Measurements from ENCODE around the gene SURF4. TPM values are rescaled to one million over a fixed set of nuclear protein-coding genes. Genes with fewer than 3 reads are reported as not detected.
A peak's percentile ranks its signal among the peaks of the same experiment; 100 is the strongest.

Gene SURF4
- total and polyA plus RNA-seq, 2 donors from 2014 or later = 121 to 138 TPM

DNA sequence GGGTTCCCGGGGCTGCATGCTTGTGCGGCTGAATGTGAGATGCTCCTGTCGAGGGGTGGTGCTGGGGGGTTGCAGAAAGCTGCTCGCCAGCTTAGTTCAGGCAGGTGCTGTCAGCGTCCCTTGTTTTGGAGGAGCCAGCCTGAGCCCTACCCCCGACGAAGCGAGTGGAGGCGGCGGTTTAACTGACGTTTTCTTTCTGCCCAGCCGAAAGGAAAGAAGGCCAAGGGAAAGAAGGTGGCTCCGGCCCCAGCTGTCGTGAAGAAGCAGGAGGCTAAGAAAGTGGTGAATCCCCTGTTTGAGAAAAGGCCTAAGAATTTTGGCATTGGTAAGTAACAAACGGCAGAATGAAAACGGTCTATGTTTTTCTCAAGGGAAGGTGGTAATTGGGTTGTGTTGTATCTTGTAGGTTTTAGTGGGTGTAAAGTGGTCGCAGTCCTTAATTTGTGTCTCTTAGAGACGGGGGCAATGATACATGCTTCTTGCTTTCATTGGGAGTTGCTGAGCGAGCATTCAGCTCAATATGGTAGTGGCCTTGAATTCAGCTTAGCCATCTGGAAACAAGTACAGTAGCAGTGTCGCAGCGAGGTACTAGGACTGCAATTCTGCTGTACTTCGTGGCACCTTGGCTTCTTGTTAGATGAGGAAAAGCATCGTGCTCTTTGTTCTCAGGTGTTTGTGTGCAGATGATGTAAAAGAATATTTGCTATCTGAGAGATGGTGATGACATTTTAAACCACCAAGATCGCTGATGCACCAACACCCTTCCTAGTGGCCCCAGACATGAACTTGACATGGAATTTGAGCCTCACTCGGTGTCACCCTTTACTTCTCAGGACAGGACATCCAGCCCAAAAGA lies 26.9 kb downstream of the SURF4 start:
- peak overlapping the region; percentile 91 to 99 (median 92) for H3K9ac ChIP-seq (ENCODE audit: low read length in 3 of 3)
- H3K9me3 ChIP-seq (ENCODE audit: control insufficient read depth in 2 of 3, insufficient read depth in 1 of 3, low read length in 3 of 3) = no peaks in the 10 kb centered on the region
- peaks cover 4 to 19% (median 5%) of the 10 kb centered on the region in 3 donors for H3K4me1 ChIP-seq (ENCODE audit: control insufficient read depth in 2 of 3, insufficient read depth in 2 of 3, low read depth in 1 of 3, low read length in 3 of 3)
- DNase-seq = no peak
- H3K27me3 ChIP-seq (ENCODE audit: control insufficient read depth, insufficient read depth, low read length) = no peaks in the 10 kb centered on the region
- TF ChIP-seq, protein P1, sequence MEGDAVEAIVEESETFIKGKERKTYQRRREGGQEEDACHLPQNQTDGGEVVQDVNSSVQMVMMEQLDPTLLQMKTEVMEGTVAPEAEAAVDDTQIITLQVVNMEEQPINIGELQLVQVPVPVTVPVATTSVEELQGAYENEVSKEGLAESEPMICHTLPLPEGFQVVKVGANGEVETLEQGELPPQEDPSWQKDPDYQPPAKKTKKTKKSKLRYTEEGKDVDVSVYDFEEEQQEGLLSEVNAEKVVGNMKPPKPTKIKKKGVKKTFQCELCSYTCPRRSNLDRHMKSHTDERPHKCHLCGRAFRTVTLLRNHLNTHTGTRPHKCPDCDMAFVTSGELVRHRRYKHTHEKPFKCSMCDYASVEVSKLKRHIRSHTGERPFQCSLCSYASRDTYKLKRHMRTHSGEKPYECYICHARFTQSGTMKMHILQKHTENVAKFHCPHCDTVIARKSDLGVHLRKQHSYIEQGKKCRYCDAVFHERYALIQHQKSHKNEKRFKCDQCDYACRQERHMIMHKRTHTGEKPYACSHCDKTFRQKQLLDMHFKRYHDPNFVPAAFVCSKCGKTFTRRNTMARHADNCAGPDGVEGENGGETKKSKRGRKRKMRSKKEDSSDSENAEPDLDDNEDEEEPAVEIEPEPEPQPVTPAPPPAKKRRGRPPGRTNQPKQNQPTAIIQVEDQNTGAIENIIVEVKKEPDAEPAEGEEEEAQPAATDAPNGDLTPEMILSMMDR (IDR thresholded peaks at IDR 0.05; ENCODE audit: borderline replicate concordance, extremely low read depth, insufficient read depth) = no peak
- H3K27ac ChIP-seq (ENCODE audit: low read depth in 2 of 2, low read length in 2 of 2) = peak overlapping the region; percentile 84 to 96
- H3K36me3 ChIP-seq (ENCODE audit: control insufficient read depth in 2 of 3, insufficient read depth in 3 of 3, low read length in 3 of 3) = peaks cover 10 to 50% (median 29%) of the 10 kb centered on the region in 3 donors
- intact Hi-C loops (cut with DNase I) = no loop called here
- peak overlapping the region; percentile 76 to 99 (median 93) for H3K4me3 ChIP-seq (ENCODE audit: low read length in 3 of 3)
- no peak for FAIRE-seq

DNA sequence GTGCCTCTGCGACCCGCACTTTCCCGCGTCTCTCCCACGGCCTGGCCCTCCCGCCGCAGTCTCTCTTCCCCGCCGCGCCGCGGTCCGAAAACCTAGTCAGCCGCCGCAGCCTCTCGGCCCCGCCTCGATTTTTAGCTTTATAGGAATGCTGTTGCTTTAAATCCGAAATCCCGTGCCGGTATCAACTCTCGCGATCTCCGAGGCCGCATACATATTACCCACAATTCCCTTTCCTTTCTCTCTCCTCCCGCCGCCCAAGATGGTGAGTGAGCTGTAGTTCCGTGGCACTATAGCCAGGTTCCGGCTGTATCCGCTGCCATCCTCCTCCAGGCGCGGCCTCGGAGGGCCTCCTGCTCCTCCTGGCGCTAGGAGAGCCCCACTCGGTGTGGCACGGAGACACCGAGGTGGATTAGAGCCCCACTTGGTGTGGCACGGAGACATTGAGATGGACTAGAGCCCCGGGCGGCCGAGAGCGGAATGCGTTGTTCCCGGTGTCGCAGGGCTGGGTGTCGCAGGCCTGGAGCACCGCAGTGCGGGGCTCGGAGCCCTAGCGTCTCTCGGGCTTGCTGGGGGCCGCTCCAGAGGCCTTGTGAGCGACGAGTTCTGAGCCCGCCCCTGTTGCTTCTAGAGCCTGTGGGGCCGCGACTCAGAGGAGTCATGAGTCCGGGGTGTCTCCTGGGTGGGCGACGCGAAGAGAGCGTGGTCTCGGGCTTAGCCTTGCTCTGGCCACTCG lies 27.7 kb downstream of the SURF4 start, which contains the start of the genes MED22 and RPL7A:
Gene MED22 (minus strand): TSS at position 147 of the 733 bp plus-strand sequence. CDS start 1,469 bp downstream, outside the sequence.
Gene RPL7A (plus strand): TSS at position 234 of the 733 bp plus-strand sequence. CDS start 26 bp downstream, at position 260.
- H3K4me3 ChIP-seq (ENCODE audit: low read length in 3 of 3) = peak within 1 kb of the TSS; percentile 76 to 99 (median 93)
- peak within 1 kb of the TSS; percentile 84 to 96 for H3K27ac ChIP-seq (ENCODE audit: low read depth in 2 of 2, low read length in 2 of 2)
- H3K9me3 ChIP-seq (ENCODE audit: control insufficient read depth in 2 of 3, insufficient read depth in 1 of 3, low read length in 3 of 3) = no peaks in the 10 kb centered on the region
- FAIRE-seq (no peak), DNase-seq (peak; percentile 96 to 99 (median 97))
- H3K4me1 ChIP-seq (ENCODE audit: control insufficient read depth in 2 of 3, insufficient read depth in 2 of 3, low read depth in 1 of 3, low read length in 3 of 3) = peaks cover 4 to 19% (median 5%) of the 10 kb centered on the region in 3 donors
- H3K9ac ChIP-seq (ENCODE audit: low read length in 3 of 3) = peak within 1 kb of the TSS; percentile 91 to 99 (median 92)
- TF ChIP-seq, protein P1 (IDR thresholded peaks at IDR 0.05; ENCODE audit: borderline replicate concordance, extremely low read depth, insufficient read depth) = no peak
- peaks cover 10 to 58% (median 32%) of the 10 kb centered on the region in 3 donors for H3K36me3 ChIP-seq (ENCODE audit: control insufficient read depth in 2 of 3, insufficient read depth in 3 of 3, low read length in 3 of 3)
- intact Hi-C loops (cut with DNase I) = no loop called here
- no peaks in the 10 kb centered on the region for H3K27me3 ChIP-seq (ENCODE audit: control insufficient read depth, insufficient read depth, low read length)

DNA sequence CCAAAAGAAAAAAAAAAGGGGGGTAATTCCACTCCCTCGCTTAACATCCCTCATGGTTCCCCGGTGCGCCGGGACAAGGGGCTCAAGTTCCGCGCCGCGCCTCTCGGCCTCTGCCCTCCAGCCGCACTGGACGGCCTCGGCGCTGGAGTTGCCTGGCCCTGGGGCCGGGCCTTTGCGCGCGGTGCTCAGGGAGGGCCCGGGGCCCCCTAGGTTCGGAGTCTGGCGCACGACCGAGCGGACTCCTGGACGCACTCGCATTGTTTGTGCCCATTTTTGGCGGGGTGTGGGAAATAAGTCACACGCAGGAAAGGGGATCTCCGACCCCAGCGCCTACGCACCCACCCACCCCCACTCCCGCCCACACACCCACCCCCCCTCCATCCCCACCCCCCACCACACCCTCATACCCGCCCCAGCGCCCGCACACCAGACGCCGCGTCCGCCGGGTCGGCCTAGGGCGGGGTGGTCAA lies 28.3 kb downstream of the SURF4 start:
- Histone ChIP-seq H3K9me3 (ENCODE audit: control insufficient read depth in 2 of 3, insufficient read depth in 1 of 3, low read length in 3 of 3) (no peaks in the 10 kb centered on the region), H3K27me3 (ENCODE audit: control insufficient read depth, insufficient read depth, low read length) (no peaks in the 10 kb centered on the region), H3K4me1 (ENCODE audit: control insufficient read depth in 2 of 3, insufficient read depth in 2 of 3, low read depth in 1 of 3, low read length in 3 of 3) (peaks cover 4 to 19% (median 5%) of the 10 kb centered on the region in 3 donors), H3K9ac (ENCODE audit: low read length in 3 of 3) (peak overlapping the region in 2 of 3 donors; percentile 63 to 77), H3K27ac (ENCODE audit: low read depth in 2 of 2, low read length in 2 of 2) (peak overlapping the region in 1 of 2 donors; percentile 96), H3K36me3 (ENCODE audit: control insufficient read depth in 2 of 3, insufficient read depth in 3 of 3, low read length in 3 of 3) (peaks cover 10 to 54% (median 34%) of the 10 kb centered on the region in 3 donors), H3K4me3 (ENCODE audit: low read length in 3 of 3) (peak overlapping the region; percentile 56 to 99 (median 76))
- no peak for FAIRE-seq
- intact Hi-C loops (cut with DNase I) = no loop called here
- TF ChIP-seq, protein P1 (IDR thresholded peaks at IDR 0.05; ENCODE audit: borderline replicate concordance, extremely low read depth, insufficient read depth) = no peak
- peak in 4 of 5 donors; percentile 37 to 83 (median 73) for DNase-seq
